Lung (tissue), 12 donors: ENCODE results near the gene ATOX1. TPM values are rescaled to one million over a fixed set of nuclear protein-coding genes. Genes with fewer than 3 reads are reported as not detected.

Experiments used
- ATAC-seq: fragments of 200-7000 bp; cut with Tn5 transposase; one replicate; pipeline ENCODE4 v1.9.1; 2020; ENCODE audit warnings: moderate number of reproducible peaks; ENCODE audit not compliant: insufficient read depth, low FRiP score
- DNase-seq, 3 donors: peaks; one replicate each; pipeline ENCODE4 v3.0.0-alpha.2; 2013 to 2017
- H3K27ac ChIP-seq, 2 donors: one replicate each; pipeline ENCODE4 v1.5.1; 2013; ENCODE audit warnings: mild to moderate bottlenecking in 2 of 2, moderate library complexity in 2 of 2, control low read depth in 1 of 2, inconsistent platforms in 1 of 2, low read depth in 1 of 2, low read length in 1 of 2
- H3K27me3 ChIP-seq, 3 donors: one replicate each; pipeline ENCODE4 v1.5.1; 2013; ENCODE audit warnings: low read length in 2 of 3; ENCODE audit not compliant: control insufficient read depth in 3 of 3, insufficient read depth in 3 of 3
- H3K36me3 ChIP-seq, 4 donors: one replicate each; pipeline ENCODE4 v1.5.1; 2013; ENCODE audit warnings: low read length in 4 of 4, mild to moderate bottlenecking in 1 of 4, moderate library complexity in 1 of 4; ENCODE audit not compliant: control insufficient read depth in 4 of 4, insufficient read depth in 4 of 4
- H3K4me1 ChIP-seq, 5 donors: one replicate each; pipeline ENCODE4 v1.5.1; 2013; ENCODE audit warnings: low read length in 5 of 5, mild to moderate bottlenecking in 2 of 5, moderate library complexity in 1 of 5; ENCODE audit not compliant: control insufficient read depth in 5 of 5, insufficient read depth in 5 of 5
- H3K4me3 ChIP-seq: one replicate; pipeline ENCODE4 v1.5.1; 2013; ENCODE audit warnings: mild to moderate bottlenecking, control low read depth, moderate library complexity
- H3K9ac ChIP-seq, 2 donors: one replicate each; pipeline ENCODE4 v1.5.1; 2013; ENCODE audit warnings: low read length in 2 of 2, control low read depth in 1 of 2; ENCODE audit not compliant: insufficient read depth in 1 of 2
- H3K9me3 ChIP-seq, 4 donors: one replicate each; pipeline ENCODE4 v1.5.1; 2013; ENCODE audit warnings: low read length in 3 of 4, mild to moderate bottlenecking in 1 of 4, moderate library complexity in 1 of 4; ENCODE audit not compliant: control insufficient read depth in 4 of 4, insufficient read depth in 3 of 4
- WGBS, 2 donors: extraction: QIAGEN DNeasy Blood & Tissue Kit; methylation state at CpG; one replicate each; pipeline ENCODE4 v1.1.7; 2013; 5-methylcytosine and 5-hydroxymethylcytosine counted together
- polyA plus RNA-seq, 2 donors: library from polyadenylated mRNA; stranded (reverse); fragments of 200-250 nt; gene quantifications; one replicate each; pipeline ENCODE4 v1.2.1, GENCODE V29; 2013
- total RNA-seq, 2 donors: library from RNA; depleted of rRNA in 1 of 2; stranded (reverse); fragments of >200 nt in 1 of 2; gene quantifications; one replicate each; pipeline ENCODE4 v1.2.1, GENCODE V29; 2014 to 2021
- TF ChIP-seq, protein P1 (sequence below): IDR thresholded peaks from 2 replicates; pipeline ENCODE4 v1.5.1; 2012; ENCODE audit warnings: mild to moderate bottlenecking; ENCODE audit errors: control extremely low read depth, extremely low read depth
- donor health status: control.
- donor health status: control.
- donor health status: Bipolar disorder and iron deficiency.
- donor health status: healthy.
- donor health status: DM: yes; HTN: yes; CAD: no.

Gene ATOX1
- total and polyA plus RNA-seq, 4 donors = 65.1 to 225 (median 121) TPM

- peaks cover 0 to 10% (median 0%) of the 10 kb centered on the region in 5 donors for H3K4me1 ChIP-seq
- no peak overlapping the region for H3K27ac ChIP-seq
- DNase-seq = no peak
- no peaks in the 10 kb centered on the region for H3K36me3 ChIP-seq
- H3K4me3 ChIP-seq = no peak overlapping the region
- H3K9ac ChIP-seq = no peak overlapping the region
- H3K9me3 ChIP-seq = no peaks in the 10 kb centered on the region
- no peak for ATAC-seq
- H3K27me3 ChIP-seq = no peaks in the 10 kb centered on the region
- TF ChIP-seq, protein P1, sequence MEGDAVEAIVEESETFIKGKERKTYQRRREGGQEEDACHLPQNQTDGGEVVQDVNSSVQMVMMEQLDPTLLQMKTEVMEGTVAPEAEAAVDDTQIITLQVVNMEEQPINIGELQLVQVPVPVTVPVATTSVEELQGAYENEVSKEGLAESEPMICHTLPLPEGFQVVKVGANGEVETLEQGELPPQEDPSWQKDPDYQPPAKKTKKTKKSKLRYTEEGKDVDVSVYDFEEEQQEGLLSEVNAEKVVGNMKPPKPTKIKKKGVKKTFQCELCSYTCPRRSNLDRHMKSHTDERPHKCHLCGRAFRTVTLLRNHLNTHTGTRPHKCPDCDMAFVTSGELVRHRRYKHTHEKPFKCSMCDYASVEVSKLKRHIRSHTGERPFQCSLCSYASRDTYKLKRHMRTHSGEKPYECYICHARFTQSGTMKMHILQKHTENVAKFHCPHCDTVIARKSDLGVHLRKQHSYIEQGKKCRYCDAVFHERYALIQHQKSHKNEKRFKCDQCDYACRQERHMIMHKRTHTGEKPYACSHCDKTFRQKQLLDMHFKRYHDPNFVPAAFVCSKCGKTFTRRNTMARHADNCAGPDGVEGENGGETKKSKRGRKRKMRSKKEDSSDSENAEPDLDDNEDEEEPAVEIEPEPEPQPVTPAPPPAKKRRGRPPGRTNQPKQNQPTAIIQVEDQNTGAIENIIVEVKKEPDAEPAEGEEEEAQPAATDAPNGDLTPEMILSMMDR = no peak
These were observed 8.5 kb upstream of the ATOX1 start for GRCh38 chr5:151766975-151767374.

GRCh38 chr5:151764801-151765200, 6.4 kb upstream of the ATOX1 start:
- Histone ChIP-seq H3K4me1 (peaks cover 0 to under 1% (median 0%) of the 10 kb centered on the region in 5 donors), H3K4me3 (no peak overlapping the region), H3K36me3 (no peaks in the 10 kb centered on the region), H3K9ac (no peak overlapping the region), H3K9me3 (no peaks in the 10 kb centered on the region), H3K27ac (no peak overlapping the region), H3K27me3 (no peaks in the 10 kb centered on the region)
- TF ChIP-seq, protein P1 = no peak
- no peak for DNase-seq
- ATAC-seq = no peak

- H3K9ac ChIP-seq = peak overlapping the region; percentile 57 to 80
- no peak for DNase-seq
These were observed 346 bp downstream of the ATOX1 start for GRCh38 chr5:151758141-151758429.

More at GRCh38 chr5:151758141-151758429, 346 bp downstream of the ATOX1 start:
- ATAC-seq = peak; percentile 15
- WGBS, 2 donors = 1% methylated on average over 11 of the region's 11 CpGs
- TF ChIP-seq, protein P1 = no peak
- H3K9me3 ChIP-seq = no peaks in the 10 kb centered on the region
- peak overlapping the region; percentile 88 for H3K4me3 ChIP-seq
- H3K36me3 ChIP-seq = peaks cover 0 to under 1% (median 0%) of the 10 kb centered on the region in 4 donors
- no peaks in the 10 kb centered on the region for H3K27me3 ChIP-seq
- H3K27ac ChIP-seq = peak overlapping the region; percentile 79 to 93
- H3K4me1 ChIP-seq = peaks cover 0 to 17% (median 8%) of the 10 kb centered on the region in 5 donors
